ENCODE results near the gene RNF217.
"Not testable (repeated sequence)": the region's sequence is repeated elsewhere in the genome, so short reads cannot be mapped to it uniquely, and the experiment has no call there.

RNF217 gene

DNA sequence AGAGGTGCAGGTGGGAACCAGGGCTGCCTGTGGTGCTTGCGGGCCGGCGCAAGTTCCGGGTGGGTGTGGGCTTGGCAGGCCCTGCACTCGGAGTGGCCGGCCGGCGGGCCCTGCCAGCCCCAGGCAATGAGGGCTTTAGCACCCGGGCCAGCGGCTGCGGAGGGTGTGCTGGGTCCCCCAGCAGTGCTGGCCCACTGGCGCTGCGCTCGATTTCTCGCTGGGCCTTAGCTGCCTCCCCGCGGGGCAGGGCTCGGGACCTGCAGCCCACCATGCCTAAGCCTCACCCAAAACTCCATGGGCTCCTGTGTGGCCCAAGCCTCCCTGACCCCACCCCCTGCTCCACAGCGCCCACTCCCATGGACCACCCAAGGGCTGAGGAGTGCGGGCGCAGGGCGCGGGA, 163.6 kb downstream of the RNF217 start:
- not testable (repeated sequence) for DNase-seq (ENCODE audit: low read depth in 3 of 3)

DNA sequence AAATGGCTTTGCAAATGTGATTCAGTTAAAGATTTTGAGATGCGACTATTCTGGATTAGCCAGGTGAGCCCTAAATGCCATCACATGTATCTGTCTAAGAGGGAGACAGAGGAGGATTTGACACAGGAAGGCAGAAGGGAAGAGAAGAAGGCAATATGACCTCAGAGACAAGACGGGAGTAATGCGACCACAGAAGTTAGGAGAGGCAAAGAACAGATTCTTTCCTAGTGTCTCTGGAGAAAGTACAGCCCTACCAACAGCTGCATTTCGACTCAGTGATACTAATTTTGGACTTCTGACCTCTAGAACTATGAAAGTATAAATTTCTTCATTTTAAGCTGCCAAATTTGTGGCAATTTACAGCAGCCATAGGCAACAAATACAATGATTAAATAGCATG, 167.1 kb downstream of the RNF217 start:
- no peak for DNase-seq (ENCODE audit: low read depth in 3 of 3)

DNA sequence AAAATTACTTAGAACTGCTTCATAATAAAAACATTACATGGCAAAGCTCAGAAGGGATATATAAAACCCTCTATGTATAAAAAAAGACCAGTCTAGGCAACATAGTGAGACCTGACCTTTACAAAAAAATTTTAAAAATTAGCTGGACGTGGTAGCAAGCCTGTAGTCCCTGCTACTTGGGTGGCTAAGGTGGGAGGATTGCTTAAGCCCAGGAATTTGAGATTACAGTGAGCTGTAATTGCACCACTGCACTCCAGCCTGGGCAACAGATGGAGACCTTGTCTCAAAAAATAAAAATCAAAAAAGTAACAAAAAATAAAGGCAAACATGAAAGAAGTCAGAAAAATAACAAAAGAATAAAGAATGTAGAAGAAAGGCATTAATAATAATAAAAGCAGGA, 169.8 kb downstream of the RNF217 start:
- DNase-seq (ENCODE audit: low read depth in 3 of 3): no peak

DNA sequence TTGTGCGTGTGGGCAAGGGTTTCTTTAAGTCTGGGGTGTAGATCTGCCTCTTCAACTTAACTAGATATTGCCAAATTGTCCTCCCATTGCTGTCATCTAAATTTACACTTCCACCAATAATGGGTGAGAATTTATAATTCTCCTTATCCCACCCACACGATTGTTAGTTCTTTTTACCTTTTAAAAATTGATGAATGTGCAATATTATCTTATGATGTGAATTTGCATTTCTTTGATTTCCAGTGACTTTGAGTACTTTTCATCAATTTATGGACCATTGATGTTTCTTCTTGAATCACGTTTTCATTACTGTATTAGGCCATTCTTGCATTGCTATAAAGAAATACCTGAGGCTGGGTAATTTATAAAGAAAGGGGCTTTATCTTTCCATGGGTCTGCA, 174.1 kb downstream of the RNF217 start:
- DNase-seq (ENCODE audit: low read depth in 3 of 3): no peak

DNA sequence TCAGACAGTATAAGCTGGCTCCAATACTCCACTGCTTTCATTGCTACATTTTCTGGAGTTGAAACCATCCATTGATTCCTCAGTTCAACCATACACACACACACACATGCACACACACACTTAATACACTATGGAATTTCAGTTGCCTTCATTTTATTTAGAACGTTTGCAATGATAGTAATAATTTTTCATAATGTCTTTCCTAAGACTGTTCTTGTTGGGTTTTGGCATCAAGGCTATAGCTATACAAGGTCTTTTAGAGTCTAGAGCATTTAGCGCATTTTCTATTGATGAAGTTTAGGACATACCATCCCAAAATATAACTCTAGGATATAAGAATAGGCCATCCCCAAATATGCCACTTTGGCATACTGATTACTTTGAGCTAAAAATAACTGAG, 175.8 kb downstream of the RNF217 start:
- no peak for DNase-seq (ENCODE audit: low read depth in 3 of 3)

DNA sequence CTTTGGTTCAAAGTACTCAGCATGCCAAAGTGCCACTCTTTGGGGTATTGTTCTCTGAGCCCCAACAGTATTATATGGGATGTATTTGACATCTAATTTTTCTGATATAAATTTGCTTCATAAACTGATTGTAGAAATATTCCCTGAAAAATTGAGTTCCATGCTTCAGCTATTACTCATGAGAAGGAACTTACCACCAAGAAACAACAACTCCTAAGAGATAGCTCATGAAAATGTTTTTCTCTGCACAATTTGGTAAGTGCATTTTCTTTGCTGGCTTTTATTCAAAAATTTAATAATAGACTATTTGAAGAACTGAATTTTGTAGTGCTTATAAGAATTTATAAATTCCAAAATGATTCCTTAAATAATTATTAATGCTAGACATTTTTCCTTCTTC, 178.6 kb downstream of the RNF217 start:
- no peak for DNase-seq (ENCODE audit: low read depth in 3 of 3)

Measured in stimulated activated CD4-positive, alpha-beta T cell treated with anti-CD3 and anti-CD28 coated beads, TNF-alpha, amount 100 ng/mL, for 4 hours (primary cell).